Activated CD4-positive, alpha-beta T cell treated with anti-CD3 and anti-CD28 coated beads for 48 hours (primary cell): ENCODE measurements around the gene CNGA4.
"Not testable (repeated sequence)": the region's sequence is repeated elsewhere in the genome, so short reads cannot be mapped to it uniquely, and the experiment has no call there.

Source experiments
- DNase-seq: peaks from one replicate; pipeline ENCODE4 v3.0.0-alpha.2; 2020

CNGA4 gene

GRCh38 chr11:6270584-6271246 is 31.8 kb downstream of the CNGA4 start:
- no peak for DNase-seq

DNA sequence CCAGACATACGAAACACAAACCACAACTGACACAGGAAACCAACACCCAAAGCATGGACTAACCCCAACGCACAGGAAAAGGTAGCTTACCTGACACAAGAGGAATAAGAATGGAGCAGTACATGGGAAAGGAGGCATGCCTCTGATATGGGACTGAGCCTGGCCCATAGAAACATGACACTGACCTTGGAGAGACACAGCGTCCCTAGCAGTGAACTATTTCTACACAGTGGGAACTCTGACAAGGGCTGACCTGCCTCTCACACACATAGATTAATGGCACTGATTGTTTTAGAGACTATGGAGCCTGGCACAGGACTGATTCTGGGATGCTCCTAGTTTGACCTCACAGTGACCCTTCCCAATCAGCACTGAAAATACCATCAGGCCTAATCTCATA is 32.7 kb downstream of the CNGA4 start:
- DNase-seq, result no peak

DNA sequence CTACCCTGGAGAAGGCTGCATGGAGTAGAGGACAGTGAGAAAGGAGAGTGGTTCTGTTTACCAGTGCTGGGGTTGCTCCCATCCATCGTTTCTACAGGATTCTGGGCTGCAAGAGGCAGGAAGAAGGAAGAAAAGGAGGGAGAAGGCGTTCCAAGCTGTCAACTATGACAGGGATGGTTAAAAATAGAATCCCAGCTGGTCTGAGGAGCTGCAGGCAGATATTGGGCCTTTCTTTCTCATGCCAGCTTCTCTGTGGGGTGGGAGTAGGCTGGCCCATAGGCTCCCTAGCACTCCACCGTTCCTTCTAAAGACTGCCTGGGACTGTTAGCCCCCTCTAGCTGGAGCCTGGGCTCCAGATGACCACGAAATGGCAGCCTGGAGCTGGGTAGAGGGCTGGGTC is 34.3 kb downstream of the CNGA4 start:
- DNase-seq, result no peak

- not testable (repeated sequence) for DNase-seq
Measured at GRCh38 chr11:6280809-6281208, 41.9 kb downstream of the CNGA4 start.

DNA sequence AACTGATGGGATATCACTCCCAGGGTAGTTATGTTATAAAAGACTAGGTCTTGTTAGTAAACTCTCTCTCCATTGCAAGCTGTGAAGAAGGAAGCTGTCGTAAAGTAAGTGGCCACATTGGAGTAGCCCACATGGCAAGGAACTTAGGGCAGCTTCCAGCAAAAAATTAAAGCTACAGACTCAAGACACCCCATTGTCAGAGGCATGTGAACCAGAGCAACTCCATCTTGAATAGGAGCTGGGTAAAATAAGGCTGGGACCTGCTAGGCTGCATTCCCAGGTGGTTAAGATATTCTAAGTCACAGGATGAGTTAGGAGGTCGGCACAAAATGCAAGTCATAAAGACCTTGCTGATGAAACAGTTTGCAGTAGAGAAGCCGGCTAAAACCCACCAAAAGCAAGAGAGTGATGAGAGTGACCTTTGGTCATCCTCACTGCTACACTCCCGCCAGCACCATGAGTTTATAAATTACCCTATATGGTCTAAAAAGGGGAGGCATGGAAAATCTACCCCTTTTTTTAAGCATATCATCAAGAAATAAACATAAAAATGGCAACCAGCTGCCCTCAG is 44.6 kb downstream of the CNGA4 start:
- no peak for DNase-seq

DNA sequence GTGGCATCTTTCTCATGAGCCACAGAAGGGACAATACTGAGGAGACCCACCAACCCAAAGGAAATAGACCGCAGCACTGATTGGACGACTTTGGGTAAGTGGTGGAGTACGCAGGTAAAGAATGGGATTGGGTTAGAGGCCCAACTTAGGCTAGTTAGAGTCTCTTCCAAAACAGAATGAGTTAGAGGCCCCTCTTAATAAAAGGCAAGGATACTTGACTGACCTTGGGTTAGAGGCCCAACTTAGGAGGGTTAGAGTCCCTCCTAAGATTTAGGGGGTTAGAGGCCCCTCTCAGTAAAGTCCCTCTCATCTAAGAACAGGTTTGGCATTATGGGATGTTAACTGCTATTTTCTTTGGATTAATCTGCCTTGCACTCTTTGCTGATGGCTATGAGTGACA is 45.4 kb downstream of the CNGA4 start:
- no peak for DNase-seq

DNA sequence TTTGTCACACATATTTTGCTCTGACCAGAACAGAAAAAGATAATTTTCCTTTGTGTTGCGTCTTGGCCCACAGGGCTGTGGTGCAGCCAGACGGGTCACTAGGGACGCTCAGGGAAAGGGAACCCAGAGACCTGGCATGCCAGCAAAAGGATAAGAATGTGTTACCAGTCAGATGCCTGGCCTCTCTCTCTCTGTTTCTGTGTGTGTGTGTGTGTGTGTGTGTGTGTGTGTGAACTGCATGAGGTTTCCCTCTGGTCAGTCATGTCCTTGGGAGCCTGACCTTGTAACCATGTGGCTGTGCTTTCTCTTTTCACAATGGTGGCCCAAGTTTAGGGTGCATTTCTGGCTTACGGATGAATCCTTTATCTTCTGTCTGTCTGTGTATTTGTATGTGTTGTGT is 46.1 kb downstream of the CNGA4 start:
- DNase-seq, result no peak
